HG02610 (cell line): ENCODE results near the gene NXPH3.
"Not testable (repeated sequence)": the region's sequence is repeated elsewhere in the genome, so short reads cannot be mapped to it uniquely, and the experiment has no call there.

Experiments
- ATAC-seq: cut with Tn5 transposase; IDR thresholded peaks from one replicate; pipeline ENCODE4 v1.9.1; 2021; ENCODE audit warnings: mild to moderate bottlenecking, moderate library complexity; ENCODE audit not compliant: unreplicated experiment

The NXPH3 gene

GRCh38 chr17:49575679-49576087, at the start of gene NXPH3:
NXPH3 (plus strand) TSS chr17:49575871; CDS start chr17:49576220, 349 bp downstream.
- ATAC-seq: no peak

DNA sequence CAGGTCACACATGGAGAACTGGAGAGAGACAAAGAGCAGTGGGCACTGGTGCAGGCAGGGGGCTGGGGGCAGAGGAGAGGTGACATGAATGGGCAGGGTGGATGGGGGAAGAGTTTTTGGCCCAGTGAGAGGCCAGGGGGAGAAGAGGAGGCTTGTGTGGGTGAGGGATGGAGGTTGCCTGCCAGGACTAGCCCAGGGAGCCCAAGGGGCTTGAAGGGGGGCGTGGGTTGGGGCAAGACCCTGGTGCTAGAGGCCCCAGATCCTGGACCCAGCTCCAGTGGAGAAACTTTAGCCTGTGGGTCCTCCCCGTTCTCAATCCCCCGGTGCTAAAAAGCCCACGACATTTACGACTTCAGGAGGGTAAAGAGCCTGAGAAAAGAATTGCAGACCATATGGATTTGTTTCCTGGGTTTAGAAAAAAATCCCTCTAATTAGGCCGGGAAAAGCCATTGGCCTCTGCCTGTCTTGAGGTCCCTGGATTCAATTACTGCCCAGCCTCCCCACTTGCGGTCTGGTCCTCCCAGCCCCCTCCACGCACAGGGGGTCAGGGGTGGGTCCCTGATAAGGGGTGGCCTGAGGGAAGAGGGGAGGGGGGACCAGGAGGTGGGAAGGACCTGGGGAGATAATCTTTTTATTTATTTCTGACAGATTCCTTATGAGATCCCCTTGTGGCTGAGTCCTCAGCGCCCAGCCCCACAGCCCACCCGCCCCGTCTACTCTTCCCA, 47.6 kb upstream of the NXPH3 start:
- no peak for ATAC-seq

- ATAC-seq: no peak
Measured at GRCh38 chr17:49528966-49529365, 46.7 kb upstream of the NXPH3 start.

- no peak for ATAC-seq
Measured at GRCh38 chr17:49530118-49530517, 45.6 kb upstream of the NXPH3 start.

- ATAC-seq: no peak
Measured at GRCh38 chr17:49543860-49544259, 31.8 kb upstream of the NXPH3 start.

DNA sequence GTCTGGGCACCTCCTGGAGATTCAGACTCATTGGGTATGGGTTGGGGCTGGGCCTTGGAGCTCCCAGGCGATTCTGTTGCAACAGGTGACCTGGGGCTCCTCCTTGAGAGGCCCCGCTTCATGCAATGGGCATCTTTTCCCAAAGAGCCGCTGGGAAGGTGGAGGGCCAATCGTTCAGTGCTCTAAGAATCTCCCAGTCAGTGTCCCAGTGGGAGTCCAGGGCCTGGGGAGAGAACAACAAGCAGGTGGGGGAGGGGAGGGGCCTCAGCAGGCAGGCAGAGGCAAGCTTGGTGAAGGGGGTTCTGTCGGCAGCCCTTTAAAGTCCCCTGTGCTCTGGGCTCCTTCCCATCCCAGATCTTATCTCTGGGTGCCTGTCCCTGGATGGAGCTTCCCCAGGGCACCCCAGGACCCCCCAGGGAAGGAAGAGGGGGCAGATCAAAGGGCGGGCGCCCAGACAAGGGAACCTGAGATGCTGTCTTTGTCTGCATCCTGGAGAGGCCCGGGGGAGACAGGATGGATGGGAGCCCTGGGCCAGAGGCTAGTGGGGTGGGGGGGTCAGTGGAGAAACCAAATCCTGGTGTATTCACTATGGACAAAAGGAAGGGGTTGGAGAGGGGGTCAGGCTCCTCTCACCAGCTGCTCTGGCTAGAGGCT, 30.5 kb upstream of the NXPH3 start:
- no peak for ATAC-seq

- ATAC-seq: no peak
Measured at GRCh38 chr17:49545806-49546545, 29.7 kb upstream of the NXPH3 start.

- no peak for ATAC-seq
Measured at GRCh38 chr17:49546546-49547535, 28.8 kb upstream of the NXPH3 start.

DNA sequence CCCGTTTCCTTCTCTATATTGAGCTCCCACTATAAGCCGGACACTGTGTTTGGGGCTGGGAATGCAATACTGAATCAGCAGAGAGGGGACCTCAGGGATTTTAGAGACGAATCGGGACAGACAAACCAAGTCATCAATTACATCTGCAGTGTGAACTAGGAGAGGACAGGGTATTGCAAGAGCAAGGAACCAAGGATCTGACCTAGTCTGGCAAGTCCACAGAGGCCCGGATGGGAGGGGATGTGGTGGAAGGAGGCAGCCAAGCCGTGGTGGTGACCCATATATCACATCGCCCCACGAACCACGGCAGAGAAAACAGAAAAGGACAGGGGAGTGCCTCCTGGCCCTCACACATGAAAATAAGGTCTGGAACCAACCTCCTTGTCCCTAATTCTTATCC, 28.1 kb upstream of the NXPH3 start:
- no peak for ATAC-seq

GRCh38 chr17:49548051-49548505, 27.6 kb upstream of the NXPH3 start:
- no peak for ATAC-seq

GRCh38 chr17:49548506-49549310, 27.0 kb upstream of the NXPH3 start:
- no peak for ATAC-seq

- no peak for ATAC-seq
Measured at GRCh38 chr17:49549311-49549605, 26.4 kb upstream of the NXPH3 start.

DNA sequence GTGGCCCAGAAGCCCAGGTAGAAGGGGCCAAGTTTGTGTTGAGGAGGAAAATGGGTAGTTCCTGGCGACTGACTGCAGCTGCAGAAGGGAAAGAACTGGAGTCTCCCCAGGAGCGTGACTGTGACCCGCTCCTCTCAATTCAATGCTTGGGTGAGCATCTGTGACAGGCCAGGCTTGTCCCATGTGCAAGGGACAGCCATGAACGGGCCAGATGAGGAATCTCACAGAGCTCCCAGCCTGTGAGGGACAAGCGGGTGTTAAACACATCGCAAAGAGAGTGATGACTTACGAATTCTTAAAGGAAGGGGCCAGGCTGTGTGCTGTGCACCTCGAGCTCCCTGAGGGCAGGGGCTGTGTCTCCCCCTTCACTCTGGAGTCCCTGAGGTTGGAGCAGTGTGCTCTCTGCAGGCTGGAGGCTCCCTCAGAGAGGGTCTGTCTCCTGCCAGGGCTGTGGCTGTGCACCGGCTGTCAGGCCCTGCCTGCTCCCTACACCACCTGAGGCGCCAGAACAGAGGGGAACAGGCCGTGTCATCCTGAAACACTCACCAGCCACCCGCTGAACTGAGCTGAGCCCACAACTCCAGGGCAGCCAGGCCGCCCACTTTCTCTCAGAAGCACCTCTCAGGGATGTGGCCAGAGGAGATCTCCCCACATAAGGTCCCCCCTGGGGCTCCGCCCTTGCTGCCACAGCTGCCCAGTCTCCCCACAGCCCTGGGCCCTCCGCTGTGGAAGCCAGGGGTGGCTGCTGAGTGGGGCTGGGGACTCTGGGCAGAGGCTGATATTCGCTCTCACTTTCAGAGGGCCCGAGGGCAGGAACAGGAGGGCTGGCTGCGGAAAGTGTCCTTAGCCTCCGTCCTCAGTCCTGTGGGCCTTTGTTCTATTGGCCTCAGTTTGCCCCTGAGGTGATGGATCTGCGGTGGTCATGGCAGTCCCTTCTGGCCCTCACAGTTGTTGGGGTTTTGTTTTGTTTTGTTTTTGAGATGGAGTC, 25.7 kb upstream of the NXPH3 start:
- no peak for ATAC-seq

- not testable (repeated sequence) for ATAC-seq
Measured at GRCh38 chr17:49550764-49551163, 24.9 kb upstream of the NXPH3 start.

- ATAC-seq: no peak
Measured at GRCh38 chr17:49551221-49552069, 24.2 kb upstream of the NXPH3 start.

DNA sequence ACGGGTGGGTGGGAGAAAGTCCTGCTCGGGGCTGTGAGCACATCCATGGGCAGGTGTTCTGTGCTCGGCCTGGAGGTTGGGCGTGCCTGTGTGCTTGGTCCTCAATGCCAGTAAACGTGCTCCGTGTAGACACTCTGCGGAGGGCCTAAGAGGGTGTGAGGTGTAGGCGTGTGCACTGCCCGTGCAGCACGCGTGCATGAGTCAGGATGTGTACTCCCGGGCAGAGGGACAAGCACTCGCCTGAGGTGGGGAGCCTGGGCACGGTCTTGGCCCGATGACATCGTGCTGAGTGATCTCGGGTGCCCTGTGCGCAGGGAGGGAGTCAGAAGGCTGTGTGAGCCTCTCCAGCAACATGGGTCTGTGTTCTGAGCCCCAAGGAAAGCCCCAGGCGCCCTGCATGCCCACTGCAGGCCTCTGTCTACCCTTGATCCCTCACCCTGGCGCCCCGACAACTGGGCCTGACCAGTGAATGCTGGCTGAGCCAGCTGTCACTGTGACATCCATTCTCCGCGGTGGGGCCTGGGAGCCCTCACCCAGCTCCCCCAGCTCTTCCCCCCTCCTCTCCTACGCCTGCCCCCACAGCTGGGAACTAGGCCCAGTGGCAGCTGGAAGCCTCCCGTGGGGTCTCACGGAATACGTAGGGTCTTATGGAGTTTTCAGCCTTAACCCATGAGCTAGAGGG, 23.5 kb upstream of the NXPH3 start:
- ATAC-seq: no peak

GRCh38 chr17:49553676-49554335, 21.9 kb upstream of the NXPH3 start:
- no peak for ATAC-seq
